ELF-1 (cell line): ENCODE measurements around the gene AGAP1.
A peak's percentile ranks its signal among the peaks of the same experiment; 100 is the strongest.
"Not testable (repeated sequence)": the region's sequence is repeated elsewhere in the genome, so short reads cannot be mapped to it uniquely, and the experiment has no call there.

ENCODE experiments used
- DNase-seq: peaks from one replicate; pipeline ENCODE4 v3.0.0-alpha.2; 2016; ENCODE audit warnings: low read depth, low spot score

Gene AGAP1

GRCh38 chr2:235757212-235757611, 263.4 kb downstream of the AGAP1 start:
- DNase-seq: no peak

- DNase-seq: no peak
Observed at GRCh38 chr2:235757640-235758039, 263.8 kb downstream of the AGAP1 start.

DNA sequence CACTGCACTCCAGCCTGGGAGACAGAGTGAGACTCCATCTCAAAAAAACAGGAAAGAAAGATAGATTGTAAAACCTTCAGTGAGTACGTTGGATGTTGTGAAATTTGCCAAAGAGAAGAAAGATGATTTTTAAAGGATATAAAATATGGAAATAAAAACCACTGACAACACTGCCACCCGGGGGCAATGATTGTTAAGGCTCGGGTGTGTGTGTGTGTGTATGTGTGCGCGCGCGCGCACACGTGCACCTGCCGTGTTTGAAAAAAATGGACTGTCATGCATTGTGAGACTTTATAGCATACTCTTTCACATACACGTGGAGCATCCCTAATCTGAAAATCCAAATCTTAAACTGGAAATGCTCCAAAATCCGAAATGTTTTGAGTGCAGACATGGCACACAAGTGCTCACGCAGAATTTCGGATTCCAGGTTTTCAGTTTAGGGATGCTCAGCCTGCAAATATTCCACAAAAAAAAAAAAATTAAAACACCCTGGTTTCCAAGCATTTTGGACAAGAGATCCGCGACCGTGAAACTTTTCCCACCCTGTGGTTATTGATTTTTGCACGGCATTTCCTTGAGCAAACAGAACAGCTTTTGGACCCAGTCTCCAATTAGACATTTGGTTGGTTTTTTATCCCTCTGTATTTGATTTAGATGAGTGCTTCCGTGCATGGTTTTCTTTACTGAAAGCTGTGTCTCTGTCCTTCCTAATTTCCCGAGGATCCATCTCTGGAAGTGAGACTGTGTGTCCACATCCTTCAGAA, 269.2 kb downstream of the AGAP1 start:
- DNase-seq: no peak

GRCh38 chr2:235763816-235764215, 270.0 kb downstream of the AGAP1 start:
- no peak for DNase-seq

DNA sequence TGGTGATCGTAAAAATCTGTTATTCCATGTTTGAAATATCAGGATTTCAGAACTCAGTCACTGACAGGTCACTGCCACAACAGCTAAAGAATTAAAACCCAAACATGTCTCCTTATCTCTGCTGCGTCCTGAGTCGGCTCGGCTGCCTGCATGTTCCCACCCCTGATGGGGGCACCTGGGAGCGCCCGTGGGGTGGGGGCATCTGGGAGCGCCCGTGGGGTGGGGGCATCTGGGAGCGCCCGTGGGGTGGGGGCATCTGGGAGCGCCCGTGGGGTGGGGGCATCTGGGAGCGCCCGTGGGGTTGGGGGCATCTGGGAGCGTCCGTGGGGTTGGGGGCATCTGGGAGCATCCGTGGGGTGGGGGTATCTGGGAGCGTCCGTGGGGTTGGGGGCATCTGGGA, 270.6 kb downstream of the AGAP1 start:
- DNase-seq: not testable (repeated sequence)

DNA sequence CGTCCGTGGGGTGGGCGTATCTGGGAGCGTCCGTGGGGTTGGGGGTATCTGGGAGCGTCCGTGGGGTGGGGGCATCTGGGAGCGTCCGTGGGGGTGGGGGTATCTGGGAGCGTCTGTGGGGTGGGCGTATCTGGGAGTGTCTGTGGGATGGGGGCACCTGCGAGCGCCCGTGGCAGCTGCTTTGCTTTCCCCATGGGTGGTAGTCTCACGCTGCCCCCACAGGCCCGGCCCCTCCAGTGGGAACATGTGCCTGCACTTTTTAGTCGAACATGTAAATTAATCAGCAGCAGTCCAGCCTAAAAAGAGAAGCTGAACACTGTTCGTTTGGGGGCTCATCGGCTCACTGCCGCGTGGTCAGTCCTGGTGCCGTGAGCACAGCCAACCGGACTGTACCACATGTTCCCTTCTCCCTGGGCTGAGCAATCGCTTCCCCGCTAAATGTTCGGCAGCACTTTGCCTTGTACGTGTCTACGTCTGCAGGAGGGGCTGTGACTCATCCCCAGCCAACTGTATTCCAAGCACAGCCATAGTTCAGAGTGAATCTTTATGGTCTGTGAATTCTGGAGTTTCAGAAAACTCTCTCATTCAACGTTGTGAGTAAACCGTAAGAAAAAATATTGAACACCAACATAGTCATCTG, 271.5 kb downstream of the AGAP1 start:
- peak; percentile 24 for DNase-seq

DNA sequence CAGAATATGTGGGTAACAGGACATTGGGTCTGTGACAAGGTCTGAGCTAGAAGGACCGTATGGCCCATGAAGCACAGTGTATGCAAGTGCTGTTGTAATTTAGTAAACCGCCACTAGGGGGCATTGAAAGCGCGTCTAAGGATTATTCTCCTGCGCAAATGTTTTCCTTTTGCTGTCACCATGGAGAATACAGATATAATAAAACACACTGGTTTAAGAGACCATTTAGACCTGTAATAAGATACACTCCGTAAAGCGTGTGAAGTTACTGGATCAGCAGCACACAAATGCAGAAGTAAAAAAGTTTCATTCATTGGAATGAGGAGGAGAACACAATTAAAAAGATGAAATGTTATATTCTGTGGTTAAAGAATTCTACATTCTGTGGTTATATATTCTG, 272.4 kb downstream of the AGAP1 start:
- DNase-seq: peak; percentile 72

DNA sequence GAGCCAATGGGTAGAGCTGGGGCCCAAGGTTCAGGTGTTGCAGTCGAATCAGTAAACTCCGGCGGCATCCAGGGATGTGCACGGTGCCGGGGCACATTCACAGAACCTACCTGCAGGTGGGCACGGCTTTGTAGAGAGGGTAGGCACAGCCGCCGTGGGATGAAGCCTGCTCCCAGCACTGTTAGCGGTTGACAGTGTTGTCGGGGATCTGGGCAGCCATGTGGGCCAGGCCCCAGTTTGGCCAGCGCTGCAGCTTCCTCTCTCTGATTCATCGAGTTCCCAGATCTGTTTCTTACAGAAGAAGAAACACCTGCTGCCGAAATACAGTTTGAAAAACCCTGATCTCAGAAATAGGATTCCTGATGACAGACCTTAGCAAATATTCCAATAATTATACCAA, 274.8 kb downstream of the AGAP1 start:
- DNase-seq: no peak

GRCh38 chr2:235769046-235769445, 275.2 kb downstream of the AGAP1 start:
- DNase-seq: no peak

DNA sequence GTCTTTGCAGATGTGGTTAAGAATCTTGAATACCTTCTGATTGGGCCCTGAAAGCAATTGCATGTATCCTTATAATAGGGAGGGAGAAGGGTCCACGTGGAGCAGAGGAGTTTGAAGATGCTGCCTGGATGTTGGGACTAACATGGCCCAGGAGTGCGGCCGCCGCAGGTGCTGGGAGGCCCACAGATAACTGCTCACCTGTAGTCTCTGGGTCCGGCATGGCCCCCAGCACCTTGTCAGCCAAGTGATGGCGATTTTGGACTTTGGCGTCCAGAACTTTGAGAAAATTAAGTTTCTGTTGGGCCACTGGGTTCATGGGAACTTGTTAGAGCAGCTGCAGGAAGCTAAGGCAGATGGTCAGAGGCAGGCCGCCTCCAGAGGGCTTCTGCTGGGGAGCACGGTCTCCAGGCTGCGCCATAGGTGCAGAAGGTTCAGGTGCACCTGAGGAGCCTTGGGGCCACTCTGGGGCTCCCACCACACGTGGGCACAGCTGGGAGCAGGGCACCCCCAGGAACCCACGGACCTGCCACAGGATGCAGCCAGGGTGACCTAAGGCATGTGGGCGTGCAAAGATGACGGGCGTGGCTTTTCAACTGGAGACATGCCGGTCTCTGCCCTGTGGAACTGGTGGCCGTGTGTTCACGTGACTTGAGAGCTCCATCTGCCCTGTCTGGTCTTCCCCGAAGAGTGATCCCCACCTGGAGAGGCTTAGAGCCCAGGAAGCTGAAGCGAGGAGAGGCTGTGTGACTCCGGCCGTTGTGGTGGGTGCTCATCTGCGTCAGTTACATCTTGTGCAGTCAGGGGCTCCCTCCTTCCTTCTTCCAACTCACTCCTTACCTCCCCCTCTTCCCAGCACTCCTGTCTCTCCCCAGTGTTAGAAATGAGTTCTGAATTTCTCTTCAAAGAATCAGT, 277.3 kb downstream of the AGAP1 start:
- DNase-seq: no peak

- DNase-seq: no peak
Observed at GRCh38 chr2:235773188-235773928, 279.5 kb downstream of the AGAP1 start.

GRCh38 chr2:235774153-235774870, 280.5 kb downstream of the AGAP1 start:
- no peak for DNase-seq

GRCh38 chr2:235776531-235776930, 282.7 kb downstream of the AGAP1 start:
- no peak for DNase-seq

DNA sequence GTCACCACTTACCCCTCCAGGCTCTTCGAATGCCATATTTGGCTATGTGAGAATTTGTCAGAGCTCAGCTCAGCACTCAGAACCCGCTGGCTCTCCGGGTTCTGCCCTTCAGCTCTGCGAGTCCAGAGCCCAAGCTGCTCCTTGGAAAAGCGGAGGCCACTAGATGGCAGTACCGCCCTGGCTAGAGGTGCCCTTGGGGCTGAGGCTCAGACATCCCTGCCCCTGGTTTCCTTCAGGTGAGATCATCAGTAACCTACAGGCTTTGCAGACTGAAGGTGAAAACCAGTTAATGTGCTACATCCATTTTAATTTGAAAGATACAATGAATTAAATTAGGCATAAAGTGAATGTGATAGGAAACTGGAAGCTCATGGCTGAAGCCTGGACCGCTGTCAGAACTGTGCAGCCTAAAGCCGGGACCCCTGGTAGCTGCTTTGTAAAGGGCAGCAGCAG, 285.6 kb downstream of the AGAP1 start:
- peak; percentile 92 for DNase-seq

DNA sequence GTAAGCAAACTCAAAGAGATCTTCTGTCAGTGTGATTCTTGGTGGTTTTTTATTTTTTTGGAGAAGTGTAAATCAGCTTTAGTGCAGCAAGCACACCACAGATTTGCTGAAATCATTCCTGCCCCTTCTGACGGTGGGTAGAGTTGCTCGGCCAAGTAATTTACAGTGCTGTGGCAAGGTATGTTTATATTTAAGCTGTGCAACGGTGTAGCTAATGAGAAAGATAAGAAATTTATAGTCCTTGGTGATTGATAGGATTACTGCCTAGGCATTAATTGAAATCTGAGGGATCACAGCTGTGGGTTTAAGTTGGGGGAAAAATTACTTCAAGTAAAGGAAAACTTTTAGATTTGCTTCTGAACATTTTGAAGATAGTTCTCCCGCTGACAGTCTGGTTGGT, 286.6 kb downstream of the AGAP1 start:
- DNase-seq: no peak

- no peak for DNase-seq
Observed at GRCh38 chr2:235781775-235782174, 287.9 kb downstream of the AGAP1 start.

GRCh38 chr2:235784788-235785187, 290.9 kb downstream of the AGAP1 start:
- no peak for DNase-seq

DNA sequence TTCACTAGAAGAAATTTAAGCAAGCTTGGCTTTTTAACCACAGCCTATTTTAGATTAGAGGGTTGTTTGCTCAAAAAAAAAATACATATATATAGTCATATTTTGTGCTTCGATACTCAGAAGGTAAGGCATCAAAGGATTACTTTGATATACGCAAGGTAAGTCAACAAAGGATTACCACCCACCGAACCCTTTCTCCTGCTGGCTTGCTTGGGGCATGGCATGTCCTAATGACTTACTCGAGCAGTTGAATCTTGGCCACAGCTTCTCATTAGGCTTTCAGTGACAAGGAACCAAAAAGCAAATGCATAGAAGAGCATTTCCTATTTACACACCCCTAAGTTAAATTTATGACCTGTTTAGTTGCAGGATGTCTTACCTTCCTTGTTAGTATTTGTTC, 295.7 kb downstream of the AGAP1 start:
- no peak for DNase-seq

- peak; percentile 72 for DNase-seq
Observed at GRCh38 chr2:235793163-235793752, 299.4 kb downstream of the AGAP1 start.

- DNase-seq: no peak
Observed at GRCh38 chr2:235799281-235799680, 305.4 kb downstream of the AGAP1 start.
